NCI-H187 (cell line): ENCODE measurements around the gene GRIK5.

Experiments used
- DNase-seq, 2 experiments: peaks; one replicate each; lab custom pipeline; 2025; lab: John Stamatoyannopoulos, UW

Gene GRIK5

DNA sequence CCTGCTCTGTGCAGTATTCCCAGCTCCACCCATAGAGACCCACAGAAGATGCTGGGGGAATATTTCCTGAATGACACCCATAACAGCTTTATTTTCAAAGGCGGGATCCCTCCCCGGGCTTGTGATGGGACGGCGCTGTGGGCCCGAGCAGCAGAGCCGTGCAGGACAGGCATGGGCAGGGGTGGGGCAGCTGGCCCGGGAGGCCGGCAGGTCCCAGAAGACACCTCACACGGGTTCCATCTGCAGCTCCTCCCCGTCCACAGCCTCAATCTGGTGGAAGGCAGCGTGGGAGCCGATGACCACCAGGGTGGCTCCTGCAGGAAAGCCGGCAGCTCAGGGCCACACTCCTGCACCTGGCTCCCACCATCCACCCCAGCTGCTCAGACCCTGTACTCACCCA is 113.4 kb downstream of the GRIK5 start:
- no peak for DNase-seq

DNA sequence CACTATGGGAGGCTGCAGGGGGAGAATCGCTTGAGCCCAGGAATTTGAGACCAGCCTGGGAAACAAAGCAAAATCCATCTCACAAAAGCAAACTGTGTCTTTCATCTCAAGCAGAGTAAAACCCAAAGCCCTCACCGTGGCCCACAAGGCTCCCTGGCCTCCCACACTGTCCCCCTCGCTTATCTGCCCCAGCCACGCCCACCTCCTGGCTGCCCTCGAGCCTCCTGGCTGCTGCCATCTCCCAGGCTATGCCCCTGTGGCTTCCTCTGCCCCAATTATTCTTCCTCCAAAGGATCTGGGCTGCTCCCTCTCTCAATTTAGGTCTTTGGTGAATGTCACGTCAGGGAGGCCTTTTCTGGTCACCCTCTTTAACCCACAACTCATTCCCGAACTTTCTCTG is 114.5 kb downstream of the GRIK5 start:
- no peak for DNase-seq

DNA sequence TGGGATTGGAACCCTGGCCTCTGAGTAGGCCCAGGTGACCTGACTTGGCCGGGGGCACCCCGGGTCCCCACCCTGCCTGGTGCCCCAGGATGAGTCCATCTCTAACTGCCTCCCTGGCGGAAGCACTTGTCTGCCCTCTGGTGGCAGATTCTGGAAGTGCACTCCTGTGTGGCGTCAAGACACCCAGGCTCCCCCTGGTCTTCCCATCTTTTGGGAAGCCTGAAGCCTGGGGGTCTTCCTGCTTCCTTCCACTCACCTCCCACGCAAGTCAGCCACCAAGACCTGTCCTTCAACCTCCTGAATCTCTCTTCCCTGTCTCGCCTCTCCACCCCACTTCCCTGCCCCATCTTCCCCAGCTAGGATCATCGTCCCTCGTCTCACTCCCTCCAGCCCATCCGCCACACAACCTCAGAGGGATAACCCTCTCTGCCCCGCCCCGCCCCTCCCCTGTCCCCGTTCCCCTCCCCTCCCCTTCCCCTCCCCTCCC is 118.3 kb downstream of the GRIK5 start:
- peak; percentile 61 to 85 for DNase-seq
